HL-60 (cell line): ENCODE results near the gene TMEM123.

Source experiments
- GABPA ChIP-seq: IDR thresholded peaks from 2 replicates; pipeline ENCODE4 v1.6.1; 2012; ENCODE audit warnings: low read depth
- POLR2AphosphoS5 ChIP-seq: IDR thresholded peaks from 2 replicates; pipeline ENCODE4 v1.6.1; 2012; ENCODE audit warnings: low read depth
- TF ChIP-seq, protein P1 (sequence below): IDR thresholded peaks from one replicate; pipeline ENCODE4 v1.5.1; 2011; ENCODE audit warnings: low read length, control low read depth, inconsistent platforms; ENCODE audit not compliant: insufficient read depth

DNA sequence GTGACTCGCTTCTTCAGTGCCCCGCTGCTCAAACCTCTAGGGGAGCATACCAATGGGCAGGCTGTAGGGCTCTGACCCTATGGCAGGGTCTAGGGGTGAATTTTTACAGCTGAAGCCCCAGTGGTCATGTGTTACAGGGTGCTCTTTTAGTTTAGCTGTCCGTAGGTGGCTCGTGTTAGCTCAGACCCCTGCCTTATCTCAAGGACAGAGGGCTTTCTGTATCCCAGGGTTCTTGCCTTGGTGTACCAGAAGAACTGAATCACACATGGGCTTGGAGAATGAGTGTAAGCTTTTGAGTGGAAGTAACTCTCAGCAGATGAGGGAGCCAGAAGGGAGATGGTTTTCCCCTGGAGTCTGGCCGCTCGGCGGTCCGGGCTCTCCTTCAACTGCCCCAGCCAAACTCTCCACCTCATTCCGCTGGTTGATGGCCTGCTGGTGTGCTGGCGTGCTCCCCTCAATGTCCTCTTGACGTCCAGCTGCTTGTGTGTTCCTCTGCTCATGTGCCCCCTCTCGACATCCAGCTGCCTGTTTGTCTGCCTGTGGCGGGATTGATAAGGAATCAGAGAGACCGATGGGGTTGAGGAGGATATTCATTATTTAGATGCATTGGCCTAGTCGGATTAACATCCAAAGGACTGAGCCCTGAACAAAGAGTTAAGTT lies 68.0 kb downstream of the TMEM123 start:
- TF ChIP-seq, protein P1, sequence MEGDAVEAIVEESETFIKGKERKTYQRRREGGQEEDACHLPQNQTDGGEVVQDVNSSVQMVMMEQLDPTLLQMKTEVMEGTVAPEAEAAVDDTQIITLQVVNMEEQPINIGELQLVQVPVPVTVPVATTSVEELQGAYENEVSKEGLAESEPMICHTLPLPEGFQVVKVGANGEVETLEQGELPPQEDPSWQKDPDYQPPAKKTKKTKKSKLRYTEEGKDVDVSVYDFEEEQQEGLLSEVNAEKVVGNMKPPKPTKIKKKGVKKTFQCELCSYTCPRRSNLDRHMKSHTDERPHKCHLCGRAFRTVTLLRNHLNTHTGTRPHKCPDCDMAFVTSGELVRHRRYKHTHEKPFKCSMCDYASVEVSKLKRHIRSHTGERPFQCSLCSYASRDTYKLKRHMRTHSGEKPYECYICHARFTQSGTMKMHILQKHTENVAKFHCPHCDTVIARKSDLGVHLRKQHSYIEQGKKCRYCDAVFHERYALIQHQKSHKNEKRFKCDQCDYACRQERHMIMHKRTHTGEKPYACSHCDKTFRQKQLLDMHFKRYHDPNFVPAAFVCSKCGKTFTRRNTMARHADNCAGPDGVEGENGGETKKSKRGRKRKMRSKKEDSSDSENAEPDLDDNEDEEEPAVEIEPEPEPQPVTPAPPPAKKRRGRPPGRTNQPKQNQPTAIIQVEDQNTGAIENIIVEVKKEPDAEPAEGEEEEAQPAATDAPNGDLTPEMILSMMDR = no peak
- TF ChIP-seq GABPA (no peak), POLR2AphosphoS5 (no peak)
